IPS DF 19.7 (cell line): ENCODE measurements around the gene ATF7.
"Not testable (repeated sequence)": the region's sequence is repeated elsewhere in the genome, so short reads cannot be mapped to it uniquely, and the experiment has no call there.

Experiments
- DNase-seq: peaks from one replicate; pipeline ENCODE4 v3.0.0-alpha.2; 2013; ENCODE audit warnings: low read depth, low spot score

Gene ATF7

GRCh38 chr12:53565376-53565775 is 60.8 kb downstream of the ATF7 start:
- not testable (repeated sequence) for DNase-seq

- no peak for DNase-seq
These were observed 61.2 kb downstream of the ATF7 start for GRCh38 chr12:53564941-53565340.

GRCh38 chr12:53564278-53564677 is 61.9 kb downstream of the ATF7 start:
- DNase-seq, result no peak

- no peak for DNase-seq
These were observed 62.6 kb downstream of the ATF7 start for GRCh38 chr12:53563452-53564028.

- no peak for DNase-seq
These were observed 64.6 kb downstream of the ATF7 start for GRCh38 chr12:53561590-53561953.

- no peak for DNase-seq
These were observed 65.1 kb downstream of the ATF7 start for GRCh38 chr12:53560912-53561589.

- no peak for DNase-seq
These were observed 65.8 kb downstream of the ATF7 start for GRCh38 chr12:53560351-53560750.

GRCh38 chr12:53558631-53559030 is 67.6 kb downstream of the ATF7 start:
- DNase-seq, result no peak

GRCh38 chr12:53552361-53553327 is 73.5 kb downstream of the ATF7 start:
- no peak for DNase-seq

- DNase-seq, result no peak
These were observed 74.3 kb downstream of the ATF7 start for GRCh38 chr12:53551889-53552291.

GRCh38 chr12:53550595-53550994 is 75.6 kb downstream of the ATF7 start:
- no peak for DNase-seq

GRCh38 chr12:53550131-53550530 is 76.1 kb downstream of the ATF7 start:
- not testable (repeated sequence) for DNase-seq

GRCh38 chr12:53548354-53548753 is 77.8 kb downstream of the ATF7 start:
- DNase-seq, result not testable (repeated sequence)

GRCh38 chr12:53543539-53543938 is 82.6 kb downstream of the ATF7 start:
- peak; percentile 30 for DNase-seq

- no peak for DNase-seq
These were observed 86.7 kb downstream of the ATF7 start for GRCh38 chr12:53539526-53539925.

GRCh38 chr12:53538209-53538689 is 87.9 kb downstream of the ATF7 start:
- no peak for DNase-seq

- DNase-seq, result no peak
These were observed 89.2 kb downstream of the ATF7 start for GRCh38 chr12:53536962-53537361.

- no peak for DNase-seq
These were observed 92.7 kb downstream of the ATF7 start for GRCh38 chr12:53533471-53533870.

GRCh38 chr12:53532524-53533445 is 93.4 kb downstream of the ATF7 start:
- no peak for DNase-seq

GRCh38 chr12:53532021-53532420 is 94.2 kb downstream of the ATF7 start:
- no peak for DNase-seq

- DNase-seq, result no peak
These were observed 95.3 kb downstream of the ATF7 start for GRCh38 chr12:53530920-53531319.
